KG1 (cell line): ENCODE results near the gene ZNF710.

Experiments used
- DNase-seq: peaks from one replicate; lab custom pipeline; 2025; lab: John Stamatoyannopoulos, UW

Gene ZNF710

GRCh38 chr15:90018216-90018831 is 17.2 kb downstream of the ZNF710 start:
- DNase-seq = no peak

- no peak for DNase-seq
Measured at GRCh38 chr15:90019611-90020010, 18.5 kb downstream of the ZNF710 start.

GRCh38 chr15:90020021-90020735 is 19.1 kb downstream of the ZNF710 start:
- DNase-seq = no peak

GRCh38 chr15:90020936-90021507 is 19.9 kb downstream of the ZNF710 start:
- no peak for DNase-seq

- no peak for DNase-seq
Measured at GRCh38 chr15:90022345-90022744, 21.2 kb downstream of the ZNF710 start.

- no peak for DNase-seq
Measured at GRCh38 chr15:90022905-90023700, 22.0 kb downstream of the ZNF710 start.

- no peak for DNase-seq
Measured at GRCh38 chr15:90024406-90024805, 23.3 kb downstream of the ZNF710 start.

GRCh38 chr15:90025489-90026033 is 24.4 kb downstream of the ZNF710 start:
- DNase-seq = no peak

- DNase-seq = no peak
Measured at GRCh38 chr15:90028376-90028944, 27.3 kb downstream of the ZNF710 start.

- DNase-seq = no peak
Measured at GRCh38 chr15:90029024-90029423, 27.9 kb downstream of the ZNF710 start.

GRCh38 chr15:90030376-90030775 is 29.3 kb downstream of the ZNF710 start:
- no peak for DNase-seq

- DNase-seq = peak; percentile 48
Measured at GRCh38 chr15:90031231-90031791, 30.2 kb downstream of the ZNF710 start.

- no peak for DNase-seq
Measured at GRCh38 chr15:90033006-90033405, 31.9 kb downstream of the ZNF710 start.

- DNase-seq = no peak
Measured at GRCh38 chr15:90033448-90033847, 32.3 kb downstream of the ZNF710 start.

GRCh38 chr15:90035095-90035839 is 34.1 kb downstream of the ZNF710 start:
- DNase-seq = peak; percentile 76

GRCh38 chr15:90035840-90036230 is 34.7 kb downstream of the ZNF710 start:
- no peak for DNase-seq

- no peak for DNase-seq
Measured at GRCh38 chr15:90036343-90036742, 35.2 kb downstream of the ZNF710 start.

GRCh38 chr15:90036806-90037510 is 35.8 kb downstream of the ZNF710 start:
- no peak for DNase-seq

- no peak for DNase-seq
Measured at GRCh38 chr15:90037511-90037860, 36.4 kb downstream of the ZNF710 start.

- no peak for DNase-seq
Measured at GRCh38 chr15:90037961-90038631, 37.0 kb downstream of the ZNF710 start.
